Stimulated activated CD4-positive, alpha-beta T cell treated with anti-CD3 and anti-CD28 coated beads, Interleukin-4, amount 100 ng/mL, for 1 hour (primary cell): ENCODE data around the gene TBC1D1.

Source experiments
- DNase-seq: peaks from one replicate; pipeline ENCODE4 v3.0.0-alpha.2; 2020

The TBC1D1 gene

GRCh38 chr4:37890801-37891259 is at the start of gene TBC1D1:
TSS of gene TBC1D1 (plus strand) at chr4:37891084. CDS start at chr4:37902096, 11,012 bp downstream.
- DNase-seq = peak; percentile 50

DNA sequence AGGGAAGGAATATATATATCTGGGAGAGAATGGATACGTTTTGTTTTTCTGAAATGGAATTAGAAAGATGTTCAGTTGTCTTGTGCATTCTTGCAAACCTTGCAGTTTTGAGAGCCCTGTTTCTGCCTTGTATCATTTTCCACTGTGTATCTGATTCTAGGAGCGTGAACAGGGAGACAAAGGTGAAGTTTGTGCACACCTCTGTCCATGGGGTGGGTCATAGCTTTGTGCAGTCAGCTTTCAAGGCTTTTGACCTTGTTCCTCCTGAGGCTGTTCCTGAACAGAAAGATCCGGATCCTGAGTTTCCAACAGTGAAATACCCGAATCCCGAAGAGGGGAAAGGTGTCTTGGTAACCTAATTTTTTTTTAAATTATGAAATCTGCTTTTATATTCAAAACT is 46.7 kb upstream of the TBC1D1 start:
- no peak for DNase-seq

- no peak for DNase-seq
Measured at GRCh38 chr4:37845201-37845600, 45.7 kb upstream of the TBC1D1 start.

- no peak for DNase-seq
Measured at GRCh38 chr4:37847311-37847884, 43.5 kb upstream of the TBC1D1 start.

DNA sequence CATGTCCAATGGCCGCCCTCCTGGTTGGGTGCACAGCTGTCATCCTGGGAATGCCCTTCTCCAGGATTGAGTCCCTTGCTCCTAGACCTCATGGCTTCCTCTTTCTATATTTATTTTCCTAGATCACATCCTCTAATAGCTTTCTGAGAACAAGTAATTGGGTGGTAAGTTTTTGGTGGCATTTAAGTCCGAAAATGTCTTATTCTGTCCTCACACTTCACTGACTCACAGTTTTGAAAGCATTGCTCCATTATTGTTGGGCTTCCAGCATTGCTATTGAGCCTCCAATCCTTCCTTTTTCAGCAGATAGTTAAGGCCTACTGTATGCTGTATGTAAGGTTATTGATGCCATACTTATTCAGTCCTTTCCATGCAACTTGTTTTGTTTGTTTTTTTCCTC is 38.5 kb upstream of the TBC1D1 start:
- no peak for DNase-seq

DNA sequence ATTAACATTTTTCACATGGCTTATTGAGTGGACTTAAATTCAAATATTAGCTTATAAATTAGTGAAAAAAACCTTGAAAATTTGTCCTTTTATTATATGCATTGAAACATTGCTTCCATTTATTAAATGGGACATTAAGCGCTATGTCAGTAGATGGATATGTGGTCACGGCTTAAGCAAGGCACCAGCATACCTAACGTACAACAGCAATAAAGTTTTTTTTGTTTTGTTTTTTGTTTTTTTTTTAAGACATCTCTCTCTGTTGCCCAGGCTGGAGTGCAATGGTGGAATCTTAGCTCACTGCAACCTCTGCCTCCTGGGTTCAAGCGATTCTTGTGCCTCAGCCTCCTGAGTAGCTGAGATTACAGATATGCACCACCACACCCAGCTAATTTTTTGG is 32.8 kb upstream of the TBC1D1 start:
- DNase-seq = no peak

GRCh38 chr4:37858872-37859271 is 32.0 kb upstream of the TBC1D1 start:
- no peak for DNase-seq

DNA sequence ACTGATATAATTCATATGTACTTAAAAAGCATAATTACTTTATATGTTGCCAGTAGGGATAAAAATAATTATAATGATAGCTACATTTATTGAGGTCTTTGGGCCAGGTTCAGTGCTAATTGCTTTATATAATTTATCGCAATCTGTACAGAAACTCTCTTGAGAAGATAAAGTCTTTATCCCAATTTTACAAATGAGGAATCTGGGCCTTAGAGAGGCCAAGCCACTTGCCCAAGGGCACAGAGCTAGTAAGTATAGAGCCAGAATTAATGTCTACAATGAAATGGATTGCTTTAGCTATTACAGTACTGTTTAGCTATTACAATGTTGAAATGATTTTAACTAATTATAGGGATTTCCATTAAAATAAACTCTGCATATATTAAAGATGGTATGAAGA is 30.6 kb upstream of the TBC1D1 start:
- DNase-seq = no peak

DNA sequence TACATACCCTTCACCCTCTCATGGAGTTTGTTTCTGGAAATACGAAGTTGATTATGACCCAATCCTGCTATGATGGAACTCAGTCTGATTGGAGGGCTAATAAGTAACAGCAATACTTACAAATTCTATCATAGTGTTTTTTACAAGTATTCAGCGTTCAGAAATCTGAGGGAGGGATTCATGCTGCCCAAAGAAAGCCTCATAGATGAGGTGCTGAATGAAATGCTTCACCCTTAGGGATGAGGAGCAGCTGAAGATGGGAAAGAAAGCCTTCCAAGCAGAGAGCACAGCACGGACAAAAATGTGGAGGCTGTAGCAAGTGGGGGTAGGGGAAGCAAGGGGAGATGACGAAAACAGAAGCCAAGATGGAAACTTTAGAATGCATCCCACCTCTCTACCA is 27.9 kb upstream of the TBC1D1 start:
- no peak for DNase-seq

DNA sequence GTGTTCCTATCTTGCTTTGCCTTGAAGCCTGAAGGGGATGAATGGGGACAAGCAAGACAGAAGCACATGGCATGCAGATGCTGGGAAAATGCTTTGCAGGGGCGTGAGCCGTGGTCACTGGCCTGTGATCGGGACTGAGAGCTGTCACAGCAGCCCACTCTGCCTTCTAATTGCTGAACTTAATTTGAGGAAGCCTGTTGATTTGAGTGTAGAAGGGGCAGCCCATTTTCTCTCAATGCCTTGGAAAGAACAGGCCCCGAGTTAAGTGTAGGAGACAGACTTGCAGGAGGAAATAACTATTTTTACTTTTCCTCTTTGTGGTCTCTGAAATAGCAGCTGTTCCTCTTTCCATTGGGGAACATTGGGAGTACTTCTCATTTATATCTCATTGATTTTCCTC is 26.1 kb upstream of the TBC1D1 start:
- DNase-seq = no peak

- no peak for DNase-seq
Measured at GRCh38 chr4:37865450-37865849, 25.4 kb upstream of the TBC1D1 start.

DNA sequence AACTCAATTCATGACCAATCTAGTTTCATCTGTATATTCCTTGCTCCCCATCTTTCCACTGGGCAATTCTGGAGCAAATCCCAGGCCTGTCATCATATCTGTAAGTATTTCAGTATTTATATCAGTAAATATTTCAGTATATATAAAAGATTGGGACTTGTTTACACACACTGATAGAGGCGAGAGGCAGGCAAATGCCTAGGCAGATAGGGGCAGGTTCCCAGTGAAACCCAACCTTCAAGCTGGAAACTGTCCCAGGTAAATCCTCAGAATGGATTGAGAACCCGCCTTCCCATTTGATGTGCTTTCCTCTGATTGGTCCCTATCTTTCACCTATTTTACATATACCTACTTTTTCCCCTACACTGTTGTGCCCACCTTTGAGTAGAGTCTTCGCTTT is 23.8 kb upstream of the TBC1D1 start:
- DNase-seq = no peak

- DNase-seq = no peak
Measured at GRCh38 chr4:37868238-37868637, 22.6 kb upstream of the TBC1D1 start.

DNA sequence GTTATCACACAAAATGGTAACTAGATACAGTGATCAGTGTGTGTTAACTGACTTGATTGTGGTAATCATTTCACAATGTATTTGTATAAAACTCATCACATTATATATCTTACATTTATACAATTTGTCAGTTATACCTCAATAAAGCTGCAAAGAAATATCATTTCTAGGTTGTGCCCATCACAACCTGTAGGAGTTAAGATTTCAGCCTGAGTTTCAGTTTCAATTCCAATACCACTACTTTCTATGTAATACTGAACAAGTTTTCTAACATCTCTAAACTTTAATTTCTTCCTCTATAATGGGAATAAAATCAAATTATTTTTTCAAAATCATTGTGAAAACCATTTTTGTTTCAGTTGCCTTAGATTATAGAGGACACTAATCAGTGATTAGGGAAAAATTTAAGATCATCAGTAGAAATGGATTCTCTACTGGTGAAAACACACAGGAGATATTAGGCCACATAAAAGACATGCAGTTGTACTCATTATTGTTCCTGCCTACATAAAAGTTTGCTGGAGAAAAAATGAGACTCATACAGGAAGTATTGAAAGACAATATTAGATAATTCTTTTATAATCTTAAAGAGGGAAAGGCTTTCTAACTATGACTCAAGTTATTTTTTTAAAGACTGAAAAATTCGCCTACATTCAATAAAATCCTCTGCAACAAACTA is 18.4 kb upstream of the TBC1D1 start:
- DNase-seq = no peak

DNA sequence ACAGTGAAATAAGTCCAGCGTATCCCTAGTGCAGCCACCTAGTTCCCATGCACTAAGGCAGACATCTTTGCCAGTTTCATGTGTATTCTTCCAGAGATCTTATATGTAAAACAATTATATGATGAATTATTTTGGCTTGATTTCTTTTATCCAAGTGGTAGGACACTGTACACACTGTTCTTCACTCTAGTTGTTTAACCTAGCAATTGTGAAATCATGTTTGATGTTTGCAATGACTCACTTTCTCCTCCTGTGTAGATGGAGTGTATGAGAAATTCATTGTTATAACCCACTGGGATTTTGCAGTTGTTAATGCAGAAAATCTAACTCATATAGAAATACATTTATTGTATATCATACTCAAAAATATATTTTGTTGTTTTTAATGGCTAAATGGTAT is 17.5 kb upstream of the TBC1D1 start:
- no peak for DNase-seq

- no peak for DNase-seq
Measured at GRCh38 chr4:37876156-37876555, 14.7 kb upstream of the TBC1D1 start.

DNA sequence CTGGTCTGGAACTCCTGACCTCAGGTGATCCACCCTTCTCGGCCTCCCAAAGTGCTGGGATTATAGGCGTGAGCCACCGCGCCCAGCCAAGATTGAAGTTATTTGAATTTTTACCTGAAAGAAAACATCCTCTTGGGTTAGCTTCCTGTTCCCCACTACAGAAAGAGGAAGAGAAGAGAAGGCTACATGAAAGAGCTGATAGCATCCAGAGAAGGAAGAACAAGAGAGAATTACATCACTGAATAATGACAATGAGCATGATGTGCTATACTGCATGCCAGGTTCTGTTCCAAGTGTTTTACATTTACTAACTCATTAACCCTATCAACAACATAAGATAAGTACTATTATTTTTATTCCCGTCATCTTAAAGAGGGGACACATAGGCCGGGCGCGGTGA is 11.5 kb upstream of the TBC1D1 start:
- no peak for DNase-seq

DNA sequence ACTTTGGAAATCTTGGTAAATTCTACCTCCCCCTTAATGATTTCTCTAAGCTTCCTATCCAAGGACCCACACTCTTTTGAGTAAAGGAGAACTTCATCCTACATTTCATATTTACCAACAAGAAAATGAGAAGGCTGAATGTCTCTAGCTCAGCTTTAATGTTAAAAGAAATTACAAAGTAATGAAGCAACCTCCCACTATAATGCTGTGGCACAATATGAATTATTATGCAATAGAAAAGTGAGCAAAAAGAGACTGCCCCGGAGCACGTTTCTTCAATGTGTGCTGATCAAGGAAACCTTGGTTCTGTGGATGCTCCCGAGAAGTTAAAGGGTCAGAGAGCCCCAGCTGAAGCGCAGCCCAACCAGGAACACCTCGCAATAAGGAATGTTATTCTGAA is 9.1 kb upstream of the TBC1D1 start:
- DNase-seq = no peak

GRCh38 chr4:37882665-37883296 is 8.1 kb upstream of the TBC1D1 start:
- no peak for DNase-seq

DNA sequence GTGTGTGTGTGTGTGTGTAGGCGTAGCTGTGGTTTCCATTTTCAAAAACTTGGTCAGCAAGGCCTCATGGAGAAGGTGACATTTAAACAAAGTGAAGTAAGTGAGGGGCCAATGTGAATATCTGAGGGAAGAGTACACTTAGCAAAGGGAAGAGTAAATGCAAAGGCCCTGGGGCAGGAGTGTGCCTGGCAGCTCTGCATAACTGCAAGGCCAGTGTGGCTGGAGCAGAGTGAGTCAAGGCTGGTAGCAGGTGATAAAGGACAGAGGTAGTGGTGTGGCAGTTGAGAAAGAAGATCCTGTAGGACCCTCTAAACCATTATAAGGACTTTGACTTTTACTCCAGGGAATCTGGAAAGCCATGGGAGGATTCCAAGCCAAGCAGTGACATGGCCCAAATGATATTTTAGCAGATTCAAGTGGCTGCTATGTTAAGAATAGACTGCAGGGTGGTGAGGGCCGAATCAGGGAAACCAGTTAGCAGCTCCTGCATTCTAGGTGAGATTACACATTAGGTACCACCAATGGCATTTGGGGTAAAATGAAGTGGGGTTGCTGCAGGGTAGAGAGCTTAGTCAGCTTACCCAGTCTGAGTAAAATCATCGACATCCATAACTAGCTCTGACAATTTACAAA is 5.9 kb upstream of the TBC1D1 start:
- no peak for DNase-seq

DNA sequence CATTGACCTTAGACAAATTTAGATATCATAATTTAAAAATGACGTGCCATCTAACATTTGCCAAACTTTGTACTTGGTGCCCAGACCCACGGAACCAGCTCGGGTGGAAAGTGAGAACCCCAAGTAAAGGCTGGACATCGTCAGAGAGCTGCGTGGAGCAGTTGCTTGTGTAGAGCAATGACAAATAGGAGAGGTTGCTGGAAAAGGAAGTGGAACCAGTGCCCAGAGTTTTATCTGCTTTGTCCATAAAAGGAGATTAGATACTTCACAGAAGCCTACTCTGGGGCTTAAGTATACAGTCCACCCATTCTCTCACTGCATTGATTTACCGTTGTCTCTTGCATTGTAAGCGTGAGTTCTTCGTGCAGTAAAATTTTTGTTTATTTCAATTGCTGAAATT is 5.4 kb upstream of the TBC1D1 start:
- DNase-seq = no peak

- peak; percentile 40 for DNase-seq
Measured at GRCh38 chr4:37889849-37890800, 759 bp upstream of the TBC1D1 start.
